ENCODE measurements around the gene LRRC4. TPM values are rescaled to one million over a fixed set of nuclear protein-coding genes. Genes with fewer than 3 reads are reported as not detected.

Gene LRRC4
- total and polyA plus RNA-seq, 11 donors: 0.89 to 6.8 (median 3.9) TPM

- Histone ChIP-seq H3K27me3 (no peaks in the 10 kb centered on the region), H3K9me3 (peaks cover 0 to 14% (median 0%) of the 10 kb centered on the region in 12 donors), H3K4me1 (peaks cover 0 to 8% (median under 1%) of the 10 kb centered on the region in 12 donors), H3K4me3 (no peak overlapping the region), H3K27ac (no peak overlapping the region), H3K36me3 (no peaks in the 10 kb centered on the region)
- WGBS, 4 donors: 95 to 99% (median 97%) methylated on average over 4 of the region's 4 CpGs
- ATAC-seq: no peak
- intact Hi-C loops (cut with DNase I): no loop called here
- DNase-seq: no peak
- no peak for TF ChIP-seq CTCF (IDR thresholded peaks at IDR 0.05)
- no peak for TF ChIP-seq POLR2A (IDR thresholded peaks at IDR 0.05)
These were observed 52.8 kb downstream of the LRRC4 start for GRCh38 chr7:127978421-127978820.

Other genes with a start within 250 kb of the LRRC4 start
- gene LEP, start 209.8 kb upstream of the LRRC4 start, total RNA-seq: 1 to 10 TPM in 3 of 9 donors, under 1 TPM in 3, not detected in 3; 0.13 to 8.4 (median 1.3) TPM
- under 1 TPM; 0.12 to 0.34 TPM for gene LEP, start 209.8 kb upstream of the LRRC4 start, polyA plus RNA-seq